HepG2 (cell line): ENCODE results near the gene TM2D3. TPM values are rescaled to one million over a fixed set of nuclear protein-coding genes. Genes with fewer than 3 reads are reported as not detected.
A peak's percentile ranks its signal among the peaks of the same experiment; 100 is the strongest.

Experiments
- AKNA ChIP-seq: sonication (generic); formaldehyde crosslinking; IDR thresholded peaks from 2 replicates; pipeline ENCODE4 v1.4.0; 2020; ENCODE audit warnings: missing genetic modification reagents, borderline replicate concordance
- CERS6 ChIP-seq: sonication (generic); formaldehyde crosslinking; IDR thresholded peaks from 2 replicates; pipeline ENCODE4 v1.5.0; 2020; ENCODE audit warnings: missing genetic modification reagents
- DMTF1 ChIP-seq: sonication (generic); formaldehyde crosslinking; IDR thresholded peaks from 2 replicates; pipeline ENCODE4 v1.4.0; 2020; ENCODE audit warnings: mild to moderate bottlenecking, missing genetic modification reagents
- DR1 ChIP-seq: sonication (generic); formaldehyde crosslinking; IDR thresholded peaks from 2 replicates; pipeline ENCODE4 v1.8.0; 2021; ENCODE audit warnings: mild to moderate bottlenecking, missing genetic modification reagents, inconsistent platforms
- HNRNPH1 ChIP-seq: fragments of 200-400 bp; formaldehyde crosslinking; optimal IDR thresholded peaks from 2 replicates; pipeline ENCODE3; 2017; ENCODE audit warnings: mild to moderate bottlenecking, low read depth, low read length
- NAIF1 ChIP-seq: sonication (generic); formaldehyde crosslinking; IDR thresholded peaks from 2 replicates; pipeline ENCODE4 v1.5.0; 2020; ENCODE audit warnings: mild to moderate bottlenecking, missing genetic modification reagents, borderline replicate concordance
- PAF1 ChIP-seq: IDR thresholded peaks from 2 replicates; pipeline ENCODE4 v1.6.1; 2016; ENCODE audit warnings: missing genetic modification reagents, missing compliant biosample characterization
- PHF5A ChIP-seq: IDR thresholded peaks from one replicate; pipeline ENCODE4 v1.6.1; 2018; ENCODE audit warnings: low read depth, missing genetic modification reagents; ENCODE audit not compliant: unreplicated experiment
- POLR2G ChIP-seq: fragments of 200-400 bp; formaldehyde crosslinking; IDR thresholded peaks from 2 replicates; pipeline ENCODE4 v1.6.1; 2018; ENCODE audit warnings: mild to moderate bottlenecking, low read depth, low read length, moderate library complexity
- SALL2 ChIP-seq: sonication (generic); formaldehyde crosslinking; IDR thresholded peaks from 2 replicates; pipeline ENCODE4 v1.8.1; 2023; ENCODE audit warnings: mild to moderate bottlenecking, missing genetic modification reagents, inconsistent platforms
- TBP ChIP-seq: sonication (generic); formaldehyde crosslinking; IDR thresholded peaks from 2 replicates; pipeline ENCODE4 v1.5.0; 2020; ENCODE audit warnings: missing genetic modification reagents
- ZBTB3 ChIP-seq: sonication (generic); formaldehyde crosslinking; IDR thresholded peaks from 2 replicates; pipeline ENCODE4 v1.4.0; 2020; ENCODE audit warnings: low read depth, mild to moderate bottlenecking, moderate library complexity, missing genetic modification reagents, borderline replicate concordance
- ZBTB33 ChIP-seq: sonication (generic); formaldehyde crosslinking; IDR thresholded peaks from 2 replicates; pipeline ENCODE4 v1.4.0; 2020; ENCODE audit warnings: missing genetic modification reagents
- ZFYVE20 ChIP-seq: sonication (generic); formaldehyde crosslinking; IDR thresholded peaks from 2 replicates; pipeline ENCODE4 v1.8.0; 2023; ENCODE audit warnings: low read depth, mild to moderate bottlenecking, moderate library complexity, missing genetic modification reagents, borderline replicate concordance
- ZNF530 ChIP-seq: sonication (generic); formaldehyde crosslinking; IDR thresholded peaks from 2 replicates; pipeline ENCODE4 v1.5.0; 2020; ENCODE audit warnings: low read depth, mild to moderate bottlenecking, missing genetic modification reagents
- ZNF678 ChIP-seq: sonication (generic); formaldehyde crosslinking; IDR thresholded peaks from 2 replicates; pipeline ENCODE4 v1.4.0; 2020; ENCODE audit warnings: mild to moderate bottlenecking, missing genetic modification reagents
- polyA plus RNA-seq, 8 experiments: library from polyadenylated mRNA; depleted of rRNA in 3 of 8; stranded (reverse) in 7 of 8; unstranded in 1 of 8; fragments of >200 nt; fragmentation: Illumina TruSeq in 4 of 8; extraction: Trizol in 4 of 8; gene quantifications; 2 replicates each; pipeline versions ENCODE4 v1.2.1 to v1.2.3, GENCODE V29; 2011 to 2016; ENCODE audit warnings: low read depth in 4 of 8, missing spikeins in 1 of 8, mixed read lengths in 1 of 8; ENCODE audit not compliant: insufficient read depth in 1 of 8
- total RNA-seq, 5 experiments: library from RNA; depleted of rRNA; stranded (reverse); fragments of >200 nt; fragmentation: Illumina TruSeq; extraction: Trizol; gene quantifications; 2 replicates each; pipeline ENCODE4 v1.2.3, GENCODE V29; 2016; ENCODE audit warnings: low read depth in 1 of 5
- TF ChIP-seq, protein P1 (sequence below): sonication (generic); formaldehyde crosslinking; IDR thresholded peaks from 2 replicates; pipeline ENCODE4 v1.5.0; 2020; ENCODE audit warnings: missing genetic modification reagents

The TM2D3 gene
- total and polyA plus RNA-seq, 2 of the 13 experiments (the other 11 are each of a cell fraction or from before 2014, with no cell fraction given), result 31.1 to 72.7 TPM

- TF ChIP-seq DMTF1 (CRISPR knock-in tag) (peak; percentile 58; the same call in 1 of the 2 replicates), ZNF678 (no peak), SALL2 (no peak), TBP (CRISPR knock-in tag) (no peak), NAIF1 (CRISPR knock-in tag) (no peak), PAF1 (no peak), ZBTB3 (CRISPR knock-in tag) (no peak), ZFYVE20 (no peak), POLR2G (no peak), CERS6 (no peak), ZNF530 (CRISPR knock-in tag) (no peak), ZBTB33 (no peak), PHF5A (CRISPR knock-in tag) (no peak), DR1 (no peak), HNRNPH1 (no peak), AKNA (CRISPR knock-in tag) (no peak)
- TF ChIP-seq, protein P1, sequence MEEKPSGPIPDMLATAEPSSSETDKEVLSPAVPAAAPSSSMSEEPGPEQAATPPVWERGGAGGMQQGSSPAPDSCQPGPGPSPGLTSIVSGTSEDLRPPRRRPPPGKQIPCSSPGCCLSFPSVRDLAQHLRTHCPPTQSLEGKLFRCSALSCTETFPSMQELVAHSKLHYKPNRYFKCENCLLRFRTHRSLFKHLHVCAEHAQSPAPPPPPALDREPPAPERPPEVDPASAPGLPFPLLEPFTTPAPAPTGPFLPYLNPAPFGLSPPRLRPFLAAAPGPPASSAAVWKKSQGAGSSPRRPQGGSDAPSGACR (CRISPR knock-in tag), result no peak
Observed at GRCh38 chr15:101615414-101615985, 36.7 kb downstream of the TM2D3 start (continued).
